HG02973 (cell line): ENCODE measurements around the gene IRF2BPL.

Experiments used
- ATAC-seq: cut with Tn5 transposase; IDR thresholded peaks from one replicate; pipeline ENCODE4 v1.9.1; 2021; ENCODE audit warnings: moderate library complexity; ENCODE audit not compliant: unreplicated experiment

Gene IRF2BPL

DNA sequence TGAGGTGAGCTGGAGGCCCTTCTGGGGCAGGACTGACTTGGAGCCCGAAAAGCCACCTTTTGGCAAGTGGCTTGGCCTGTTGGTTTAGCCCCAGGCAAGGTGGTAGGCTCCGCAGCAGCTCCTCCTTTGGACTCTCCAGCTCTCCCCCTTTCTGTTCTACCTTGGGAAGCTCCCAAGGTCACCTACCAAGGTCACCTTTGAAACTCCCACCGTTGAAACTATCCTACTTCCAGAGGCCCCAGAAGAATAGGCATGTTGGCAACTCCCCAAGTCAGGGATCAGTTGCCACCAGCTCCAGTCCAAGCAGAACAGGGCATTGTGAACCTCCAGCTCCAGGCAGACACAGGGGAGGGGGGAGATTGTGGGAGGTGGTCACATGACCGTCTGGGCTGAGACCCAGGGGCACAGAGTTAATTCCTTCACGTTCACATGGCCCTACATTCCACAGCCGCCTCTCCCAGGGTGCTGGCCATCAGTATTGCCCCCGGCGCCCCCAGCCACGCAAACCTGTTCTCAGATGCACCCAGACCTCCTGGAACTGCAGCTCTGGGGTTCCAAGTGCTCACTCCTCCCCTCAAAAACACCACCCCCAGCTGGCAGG lies 14.4 kb downstream of the IRF2BPL start:
- ATAC-seq: no peak

DNA sequence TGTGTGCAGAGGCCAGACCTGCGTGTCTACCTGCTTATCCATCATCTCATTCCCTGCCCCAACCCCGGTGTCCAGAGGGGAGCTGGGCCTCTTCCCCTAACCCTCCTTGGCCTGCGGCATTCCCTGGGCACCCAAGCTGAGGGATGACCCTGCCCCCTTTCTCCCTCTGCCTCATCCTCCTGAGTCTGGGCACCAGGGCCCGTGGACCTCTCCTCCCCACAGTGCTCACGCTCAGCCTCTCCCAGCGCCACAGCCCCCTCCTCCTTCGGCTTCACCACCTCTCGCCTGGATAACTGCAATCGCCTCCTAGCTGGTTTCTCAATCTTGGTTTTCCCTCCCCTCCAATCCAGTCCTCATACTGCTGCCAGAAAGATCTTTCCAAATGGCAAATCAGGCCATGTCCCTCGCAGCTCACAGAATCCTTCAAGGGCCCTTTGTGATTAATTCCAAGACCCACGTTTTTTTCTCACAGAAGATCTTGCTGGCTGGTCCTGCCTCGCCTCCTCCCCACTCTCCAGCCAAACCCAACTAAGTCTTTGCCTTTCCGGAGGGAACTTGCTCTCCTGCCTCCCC lies 16.2 kb downstream of the IRF2BPL start:
- ATAC-seq: no peak

DNA sequence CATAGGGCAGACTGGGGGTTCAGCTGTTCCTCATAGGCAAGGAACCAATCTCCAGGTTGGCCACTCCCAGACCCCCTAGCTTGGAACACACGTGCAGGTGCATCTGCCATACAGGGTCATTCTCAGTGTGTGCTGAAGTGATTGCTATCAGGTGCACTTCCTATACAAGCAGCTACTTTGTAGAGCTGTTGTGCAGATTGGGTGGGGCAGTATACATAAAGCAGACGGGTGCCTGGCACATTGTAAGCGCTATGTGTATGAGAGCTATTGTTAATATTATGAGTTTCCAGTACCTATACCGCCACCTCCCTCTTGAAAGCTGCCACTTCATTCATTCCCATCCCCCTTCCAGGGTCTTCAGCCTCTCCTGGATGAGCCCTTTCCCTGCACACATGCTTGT lies 17.3 kb downstream of the IRF2BPL start:
- ATAC-seq: no peak

DNA sequence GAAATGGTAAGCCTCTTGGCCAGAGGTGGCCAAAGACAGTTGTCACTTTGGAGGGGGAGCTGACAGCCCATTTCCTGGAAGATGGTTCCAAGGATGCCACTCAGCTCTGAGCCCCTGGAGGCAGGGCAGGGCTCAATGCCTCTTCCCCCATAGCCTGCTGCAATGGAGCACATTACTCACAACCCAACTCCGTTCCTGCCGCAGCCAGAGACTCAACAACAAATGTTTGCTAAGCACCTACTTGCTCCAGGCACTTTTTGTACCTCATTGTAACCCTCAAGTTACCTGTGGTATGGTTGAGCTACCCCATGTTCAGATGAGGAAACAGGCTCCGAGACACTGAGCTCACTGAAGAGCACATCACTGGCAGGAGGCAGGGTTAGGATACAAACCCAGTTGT lies 19.5 kb downstream of the IRF2BPL start:
- no peak for ATAC-seq

DNA sequence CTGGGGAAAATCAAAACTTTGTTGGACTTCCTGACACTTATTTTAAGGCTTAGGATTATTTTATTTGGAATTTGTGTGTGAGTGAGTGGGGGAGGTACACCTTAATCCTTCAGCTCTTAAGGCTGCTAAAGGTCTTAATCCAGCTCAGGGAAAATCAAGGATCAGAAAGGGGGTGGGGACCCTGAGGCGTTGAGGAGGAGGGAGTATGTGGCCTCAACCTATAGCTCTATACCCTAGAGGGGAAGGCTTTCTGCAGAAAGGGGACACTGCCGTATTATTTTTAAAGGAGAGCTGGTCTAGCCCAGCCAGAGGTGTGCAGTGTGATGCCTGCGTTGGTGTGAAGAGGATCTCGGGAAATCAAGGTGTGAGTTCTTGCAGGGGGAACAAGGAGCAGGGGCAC lies 20.0 kb downstream of the IRF2BPL start:
- ATAC-seq: no peak

DNA sequence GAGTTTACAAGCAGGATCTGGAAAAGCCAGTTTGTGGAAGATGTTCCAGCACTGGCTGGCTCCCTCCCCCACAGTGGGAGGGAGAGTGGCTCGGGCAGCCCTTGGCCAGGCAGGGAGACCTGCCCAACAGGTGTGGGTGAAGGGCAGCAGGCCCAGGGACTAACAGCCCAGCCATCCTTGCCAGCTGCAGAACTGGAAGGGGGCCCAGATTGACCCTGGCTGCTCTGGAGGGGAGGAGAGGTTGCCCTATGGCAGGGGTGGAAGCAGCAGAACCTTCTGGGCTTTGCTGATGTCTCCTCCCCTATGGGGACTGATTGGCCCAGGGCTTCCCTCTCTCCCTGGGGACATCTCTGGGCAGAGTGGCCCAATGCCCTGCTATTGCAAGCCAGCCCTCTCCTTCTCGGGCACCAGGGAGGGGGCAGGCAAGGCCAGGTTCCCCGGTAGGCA lies 20.5 kb downstream of the IRF2BPL start:
- no peak for ATAC-seq

DNA sequence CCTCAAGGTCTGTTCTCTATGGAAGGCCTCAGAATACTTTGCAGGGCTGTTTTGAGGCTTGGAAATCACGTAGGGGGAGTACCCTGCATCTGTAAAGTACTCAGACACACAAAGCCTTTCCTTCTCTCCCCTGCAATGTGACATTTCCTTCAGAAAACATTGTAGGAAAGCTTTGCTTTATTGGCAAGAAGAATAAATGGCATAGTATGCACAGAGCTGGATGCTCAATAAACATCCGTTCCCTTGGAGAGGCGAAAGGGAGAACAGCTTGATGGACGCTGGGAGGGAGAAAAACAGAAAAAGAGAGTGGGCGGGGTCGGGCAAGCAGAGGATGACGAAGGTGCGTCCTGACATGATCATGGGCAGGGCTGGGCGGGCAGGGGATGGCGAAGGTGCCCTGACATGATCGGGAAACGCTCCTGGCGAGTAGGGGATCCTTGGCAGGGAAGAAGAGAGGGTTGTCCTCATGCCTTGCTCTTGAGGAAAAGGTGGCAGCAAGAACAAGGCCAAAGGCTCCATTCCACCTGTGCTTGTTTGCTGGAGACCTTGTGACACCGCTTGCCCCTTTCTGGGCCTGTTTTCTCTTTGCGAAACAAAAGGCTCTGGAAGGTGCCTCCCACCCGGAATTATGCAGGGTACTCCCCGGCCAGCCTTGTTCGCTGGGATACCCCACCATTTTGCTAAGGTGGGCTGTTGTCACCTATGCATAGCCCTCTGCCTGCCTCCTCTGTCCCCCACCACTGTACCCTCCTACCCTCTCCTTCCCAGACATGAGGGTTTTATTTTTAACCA lies 21.1 kb downstream of the IRF2BPL start:
- ATAC-seq: no peak

DNA sequence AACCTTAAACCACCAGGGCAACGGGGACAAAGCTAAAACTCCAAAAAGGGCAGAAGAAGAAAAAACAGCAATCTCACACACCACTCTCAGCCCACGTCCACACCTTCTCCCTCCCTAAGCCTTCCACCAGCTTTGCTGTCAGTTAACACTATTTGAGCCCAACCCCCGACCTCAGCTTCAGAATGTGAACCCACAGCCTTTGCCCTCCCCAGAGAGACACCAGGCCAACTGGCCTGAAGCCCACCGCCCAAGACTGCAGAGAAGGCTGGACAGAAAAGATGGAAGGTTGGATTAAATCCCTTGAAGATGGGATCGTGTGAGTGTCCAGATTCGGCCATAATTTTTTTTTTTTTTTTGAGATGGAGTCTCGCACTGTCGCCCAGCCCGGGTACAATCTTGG lies 22.4 kb downstream of the IRF2BPL start:
- no peak for ATAC-seq

DNA sequence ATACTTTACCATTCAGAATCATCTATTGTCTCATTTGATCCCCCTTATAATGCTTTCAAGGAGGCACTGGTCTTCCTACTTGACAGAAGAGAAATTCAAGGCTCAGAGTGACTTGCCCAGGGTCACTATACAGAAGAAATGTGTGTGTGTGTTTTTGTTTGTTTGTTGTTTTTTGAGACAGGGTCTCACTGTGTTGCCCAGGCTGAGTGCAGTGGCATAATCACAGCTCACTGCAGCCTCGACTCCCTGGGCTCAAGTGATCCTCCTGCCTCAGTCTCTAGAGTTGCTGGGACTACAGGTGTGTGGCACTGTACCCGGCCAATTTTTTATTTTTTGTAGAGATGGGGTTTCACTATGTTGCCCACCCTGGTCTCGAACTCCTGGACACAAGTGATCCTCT lies 22.9 kb downstream of the IRF2BPL start:
- no peak for ATAC-seq

DNA sequence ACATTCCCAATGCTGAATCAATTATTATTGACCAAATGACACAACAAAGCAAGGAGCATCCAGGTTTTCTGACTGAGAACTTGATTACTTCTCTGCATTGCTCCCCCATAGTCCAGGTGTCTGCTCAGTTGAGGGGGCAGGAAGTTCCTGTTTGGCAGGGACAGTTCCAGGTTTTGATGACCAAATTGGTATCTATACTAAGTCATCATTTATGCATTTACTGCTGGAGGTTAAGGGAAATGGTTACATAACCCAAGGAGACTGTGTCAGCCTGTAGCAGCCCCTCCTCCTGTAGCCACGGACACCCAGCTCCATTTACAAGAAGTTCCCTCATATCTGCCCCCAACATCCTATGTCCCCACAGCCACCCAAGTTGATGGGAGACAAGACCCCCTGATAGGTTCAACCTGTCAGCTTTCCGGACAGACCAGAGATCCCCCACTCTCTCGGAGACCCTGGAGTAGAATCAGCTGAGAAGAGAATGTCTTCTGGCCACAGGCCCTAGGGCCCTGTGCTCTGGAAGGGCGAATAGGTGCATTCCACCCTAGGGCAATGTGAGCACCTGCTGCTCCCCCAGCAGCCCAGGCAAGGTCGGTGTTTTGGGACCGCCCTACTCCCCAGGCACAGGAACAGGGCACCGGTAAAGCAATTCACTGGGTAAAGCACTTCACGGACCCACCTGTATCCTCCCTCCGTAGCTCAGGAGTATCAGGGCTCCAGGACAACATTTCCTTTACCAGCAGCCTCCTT lies 23.6 kb downstream of the IRF2BPL start:
- no peak for ATAC-seq

DNA sequence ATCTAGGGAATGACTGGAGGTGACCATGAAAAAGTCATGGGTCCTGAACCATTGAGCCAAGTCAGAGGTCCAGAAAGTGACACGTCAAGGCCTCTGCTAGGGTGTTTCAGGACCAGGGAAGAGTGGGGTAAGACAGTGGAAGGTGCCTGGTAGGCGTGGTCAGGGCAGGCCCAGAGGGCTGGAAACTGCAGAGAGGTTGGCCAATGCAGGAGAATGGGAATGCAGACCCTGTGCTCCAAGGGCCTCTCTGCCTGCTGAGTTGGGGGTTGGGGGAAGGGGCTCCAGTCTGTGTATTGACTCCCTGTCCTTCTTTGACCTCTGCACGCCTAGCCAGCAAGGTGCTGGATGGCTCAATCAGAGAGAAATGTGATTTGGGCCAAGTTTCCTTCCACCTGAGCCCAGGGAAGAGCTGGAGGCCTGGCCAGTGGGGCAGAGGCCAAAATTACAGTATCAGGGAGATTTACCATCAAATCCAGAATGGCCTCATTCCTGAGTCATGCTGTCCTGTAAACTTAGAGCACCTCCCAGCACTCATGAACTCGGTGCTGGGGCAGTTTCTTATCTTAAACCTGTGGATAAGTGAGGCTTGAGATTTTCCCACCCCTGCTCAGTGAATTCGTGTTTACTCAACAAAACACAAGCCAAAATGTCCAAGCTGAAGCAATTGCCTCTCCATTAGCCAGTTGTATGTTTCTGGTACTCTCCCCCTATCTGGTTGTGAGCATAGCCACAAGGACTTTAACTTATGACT lies 24.4 kb downstream of the IRF2BPL start:
- no peak for ATAC-seq

DNA sequence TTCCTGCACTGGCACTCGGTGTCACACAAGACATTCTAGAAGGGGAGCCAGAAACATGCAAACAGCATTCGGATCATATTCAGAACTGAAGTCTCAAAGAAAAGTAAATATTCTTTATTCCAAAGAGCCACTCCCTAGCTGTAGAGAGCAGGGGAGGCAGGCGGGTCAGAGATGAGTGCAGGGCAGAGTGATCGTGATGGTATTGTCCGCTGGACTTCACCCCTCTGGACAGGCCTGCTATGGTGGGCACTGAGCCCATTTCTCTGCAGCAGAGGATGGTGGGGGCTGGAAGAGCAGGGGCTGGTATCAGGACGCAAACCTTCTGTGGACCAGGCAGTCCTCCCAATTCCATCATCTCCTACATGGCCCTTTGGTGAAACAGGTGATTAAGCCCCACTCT lies 25.6 kb downstream of the IRF2BPL start:
- no peak for ATAC-seq

DNA sequence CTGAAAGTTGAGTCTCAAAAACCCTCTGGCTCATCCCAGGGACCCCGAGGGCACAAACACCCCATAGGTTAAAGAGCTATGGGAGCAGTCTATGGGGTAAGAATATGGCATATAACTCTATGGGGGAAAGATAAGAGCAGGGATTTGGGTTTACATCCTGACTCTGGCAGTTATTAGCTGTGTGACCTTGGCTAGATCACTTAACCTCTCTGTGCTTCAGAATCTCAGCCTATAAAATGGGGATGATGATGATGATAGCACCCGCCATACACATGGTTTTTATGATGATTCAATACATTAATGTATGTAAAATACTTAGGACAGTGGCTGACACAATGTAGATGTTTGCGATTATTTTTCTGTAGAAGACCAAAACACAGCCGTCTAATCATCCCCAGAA lies 26.2 kb downstream of the IRF2BPL start:
- no peak for ATAC-seq

DNA sequence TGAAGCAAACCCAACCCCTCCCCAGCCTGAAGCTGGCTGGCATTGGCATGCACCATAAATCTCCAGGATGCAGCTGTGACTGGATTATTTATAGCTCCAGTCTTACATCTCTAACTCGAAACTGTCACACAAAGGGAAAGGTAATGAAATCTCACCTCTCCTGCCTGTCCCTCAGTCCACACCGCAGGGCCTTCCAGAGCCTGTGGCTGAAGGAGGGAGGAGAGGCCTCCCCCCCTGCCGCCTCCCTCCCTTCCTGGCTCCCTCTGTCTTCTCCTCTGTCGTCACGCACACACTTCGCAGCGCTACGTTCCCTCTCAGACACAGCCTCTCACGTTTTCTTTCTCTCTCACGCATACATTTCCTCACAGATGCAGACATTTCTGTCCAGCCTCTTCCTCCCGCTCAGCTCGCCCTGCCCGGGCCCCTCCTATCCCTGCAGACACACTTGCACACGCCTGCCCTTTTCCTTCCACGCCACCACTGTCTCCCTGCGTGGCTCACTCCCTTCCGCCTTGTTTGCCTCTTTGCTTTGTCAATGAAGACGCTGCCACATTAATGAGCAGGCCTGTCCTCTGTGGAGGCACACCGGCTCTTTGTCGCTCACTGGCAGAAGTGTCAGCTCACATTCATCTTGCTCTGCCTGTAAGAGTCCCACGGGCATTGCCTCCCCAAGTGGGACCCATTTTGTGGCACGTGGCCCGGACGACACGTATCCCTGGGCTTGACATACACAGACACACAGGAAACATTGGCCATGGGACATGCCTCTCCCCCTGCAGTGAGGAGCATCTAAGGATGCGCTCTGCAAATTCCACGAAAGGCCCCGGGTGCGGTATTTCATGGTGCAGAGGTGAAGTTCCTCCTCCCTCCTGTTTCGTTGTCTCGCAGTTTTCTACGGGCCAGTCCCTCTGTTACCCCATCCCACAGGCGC lies 27.9 kb downstream of the IRF2BPL start:
- no peak for ATAC-seq

DNA sequence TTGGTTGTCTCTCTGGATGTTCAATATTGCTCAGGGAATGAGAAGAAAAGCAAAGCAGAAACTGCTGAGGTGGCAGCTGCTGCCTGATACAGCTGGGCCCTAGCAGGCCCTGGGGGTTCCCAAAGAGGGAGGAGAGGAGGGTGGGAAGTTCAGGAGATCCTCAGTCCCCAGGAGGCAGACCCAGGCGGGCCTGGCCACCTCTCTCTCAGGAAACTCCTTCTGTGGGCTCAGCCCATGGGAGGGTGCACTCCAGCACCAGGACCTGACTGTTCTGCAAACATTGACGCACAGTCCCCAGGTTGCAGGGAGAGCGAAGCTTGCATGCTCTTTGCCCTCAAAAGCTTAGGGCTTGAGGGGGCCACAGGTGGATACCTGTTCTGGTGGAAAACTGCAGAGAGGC lies 29.6 kb downstream of the IRF2BPL start:
- no peak for ATAC-seq

DNA sequence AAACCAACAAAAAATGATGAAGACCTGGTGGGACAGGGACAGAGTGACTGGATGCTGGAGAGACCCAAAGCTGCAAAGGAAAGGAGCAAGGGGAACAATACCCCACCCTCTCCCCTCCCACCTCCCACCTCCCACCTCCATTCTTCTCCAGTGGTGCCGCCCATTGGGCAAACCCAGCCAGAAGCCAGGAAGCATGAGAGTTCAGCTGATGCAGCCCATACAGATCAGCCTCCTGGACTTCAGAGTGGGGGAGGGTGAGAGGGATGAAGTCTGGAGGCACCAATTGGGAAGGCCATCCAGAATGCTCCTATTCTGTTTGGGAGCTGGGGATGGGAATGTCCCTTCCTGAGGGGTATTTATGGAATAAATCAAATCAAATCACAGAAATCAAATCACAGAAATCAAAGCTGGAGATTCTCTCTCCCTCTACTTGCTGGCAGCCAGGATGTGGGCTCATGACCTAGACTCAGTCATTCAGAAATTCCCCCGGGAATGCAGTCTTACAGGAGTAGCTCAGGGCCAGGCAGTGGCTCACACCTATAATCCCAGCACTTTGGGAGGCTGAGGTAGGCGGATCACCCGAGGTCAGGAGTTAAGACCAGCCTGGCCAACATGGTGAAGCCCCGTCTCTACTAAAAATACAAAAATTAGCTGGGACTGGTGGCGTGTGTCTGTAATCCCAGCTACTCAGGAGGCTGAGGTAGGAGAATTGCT lies 31.1 kb downstream of the IRF2BPL start:
- ATAC-seq: no peak

DNA sequence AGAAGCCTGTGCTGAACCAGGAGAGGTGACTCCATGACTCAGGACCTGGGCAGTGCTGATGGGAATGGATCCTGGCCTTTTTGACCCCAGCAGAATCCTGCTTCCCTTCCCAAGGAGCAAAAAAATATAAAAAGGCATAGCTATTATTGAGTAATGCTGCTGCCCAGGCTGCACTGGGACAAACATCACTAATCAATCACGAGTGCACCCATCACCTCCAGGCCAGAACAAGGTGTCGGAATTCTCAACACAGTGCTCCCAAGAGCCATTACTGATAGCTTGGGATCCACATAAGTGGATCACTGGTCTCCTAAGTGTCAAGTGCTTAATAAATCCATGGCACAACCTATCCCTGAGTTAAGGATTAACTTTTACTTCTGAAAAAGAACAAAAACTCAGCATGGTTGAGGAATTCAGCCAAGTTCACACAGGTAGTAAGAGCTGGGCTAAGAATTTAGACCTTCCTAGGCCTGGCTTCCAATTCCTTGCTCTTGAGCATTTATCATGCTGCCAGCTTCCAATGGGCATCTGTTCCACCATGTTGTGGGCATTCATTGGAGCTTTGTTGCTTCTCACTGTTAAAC lies 31.9 kb downstream of the IRF2BPL start:
- no peak for ATAC-seq

DNA sequence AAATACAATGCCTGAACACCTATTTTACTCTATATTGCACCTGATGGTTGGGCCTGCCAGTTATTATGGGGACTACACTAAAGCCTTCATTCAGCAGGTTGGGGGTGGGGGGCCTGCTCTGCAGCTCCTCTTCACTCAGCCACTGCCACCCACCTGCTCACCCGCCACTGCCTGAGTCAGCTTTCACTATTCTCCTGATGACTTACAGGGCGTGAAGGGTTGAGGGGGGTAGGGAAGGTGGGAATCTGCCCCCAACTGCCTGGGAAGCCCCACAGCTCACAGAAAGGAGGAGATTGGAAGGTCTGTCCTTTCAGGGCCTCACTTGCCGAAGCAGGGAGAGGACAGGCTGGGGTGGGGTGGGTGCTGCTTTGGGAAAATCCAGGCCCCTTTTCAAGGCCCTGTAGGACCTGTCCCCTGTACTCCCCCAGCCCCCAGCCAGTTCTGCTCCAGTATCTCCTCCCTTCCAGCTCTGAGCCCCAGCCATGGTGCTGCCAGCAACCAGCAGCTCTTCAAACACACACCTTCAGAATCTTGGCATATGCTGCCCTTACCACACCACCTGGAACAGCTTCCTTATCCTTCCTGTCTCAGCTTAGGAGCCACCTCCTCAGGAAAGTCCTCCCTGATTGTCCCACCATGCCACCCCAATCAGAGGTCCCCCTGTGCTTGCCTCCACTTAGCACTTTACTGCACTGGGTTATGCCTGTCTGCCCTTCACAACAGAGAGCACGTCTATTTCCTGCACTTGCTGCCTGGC lies 33.1 kb downstream of the IRF2BPL start:
- ATAC-seq: no peak
